ENCODE measurements around the gene ZNF521. TPM values are rescaled to one million over a fixed set of nuclear protein-coding genes. Genes with fewer than 3 reads are reported as not detected.

The ZNF521 gene
- total and polyA plus RNA-seq, 10 of the 15 experiments (the other 5 are each of a cell fraction or from before 2014, with no cell fraction given), result 0.02 to 0.05 (median 0.04) TPM; not detected in 6

- TF ChIP-seq ZBTB40 (IDR thresholded peaks at IDR 0.05; ENCODE audit: borderline replicate concordance) (no peak), LARP7 (IDR thresholded peaks at IDR 0.05) (no peak), POLR2AphosphoS5 (IDR thresholded peaks at IDR 0.05; ENCODE audit: low read length) (no peak), NRF1 (conservative IDR thresholded peaks at IDR 0.05; ENCODE audit: low read depth, low read length) (no peak), NR2C1 (IDR thresholded peaks at IDR 0.05) (no peak), POLR2AphosphoS2 (IDR thresholded peaks at IDR 0.05; ENCODE audit: low read depth, low read length) (no peak)
These were observed 108.2 kb downstream of the ZNF521 start (continued) for GRCh38 chr18:25243754-25244153.

GRCh38 chr18:25243257-25243656, 108.7 kb downstream of the ZNF521 start:
- ChIA-PET SMC1A (ENCODE audit: uncharacterized antibody, unreplicated experiment) (interaction anchor here (1.0 kb wide), 1 partner anchor 14 kb away, joined by 3 read pairs; no protein-coding TSS in a partner anchor), CTCF (no interaction called here), POLR2A (no interaction called here), RAD21 (ENCODE audit: unreplicated experiment) (no interaction called here)
- H2AFZ ChIP-seq (ENCODE audit: control insufficient read depth, low read depth, low read length), result no peak overlapping the region
- no peak overlapping the region for H3K9ac ChIP-seq (ENCODE audit: control insufficient read depth, insufficient read depth, low read length)
- 2% methylated on average over 2 of the region's 2 CpGs for WGBS (ENCODE audit: insufficient coverage, insufficient replicate concordance, low lambda C conversion rate, missing lambda C conversion rate)
- in situ Hi-C loops (cut with MboI) (no loop called here), intact Hi-C loops (cut with micrococcal nuclease; ENCODE audit: unreplicated experiment) (no loop called here)
- H3K4me1 ChIP-seq (ENCODE audit: control insufficient read depth, insufficient read depth, low read length), result no peaks in the 10 kb centered on the region
- H3K9me3 ChIP-seq (replicated peaks; ENCODE audit: control insufficient read depth, insufficient read depth, low read length), result no peaks in the 10 kb centered on the region
- no TSS peak for BruUV-seq (replicated peaks)
- no peak for DNase-seq (ENCODE audit: low read depth, low spot score)
- H3K79me2 ChIP-seq (ENCODE audit: control insufficient read depth, insufficient read depth, low read length), result no peaks in the 10 kb centered on the region
- H3K27ac ChIP-seq (ENCODE audit: control insufficient read depth, insufficient read depth), result no peak overlapping the region
- no peak for FAIRE-seq
- no peak overlapping the region for H3K4me3 ChIP-seq
- H4K20me1 ChIP-seq (ENCODE audit: control insufficient read depth, insufficient read depth), result no peaks in the 10 kb centered on the region
- TF ChIP-seq ZNF24 (IDR thresholded peaks at IDR 0.05), result no peak
- TF ChIP-seq ELK1 (IDR thresholded peaks at IDR 0.05; ENCODE audit: low read depth, low read length), result no peak
- TF ChIP-seq RUNX3 (IDR thresholded peaks at IDR 0.05; ENCODE audit: low read length), result no peak
- no peak for TF ChIP-seq RCOR1 (conservative IDR thresholded peaks at IDR 0.05; ENCODE audit: low read depth, low read length)
- no peak for TF ChIP-seq CBX5 (IDR thresholded peaks at IDR 0.05; ENCODE audit: low read depth)
- no peak for TF ChIP-seq NR2C2 (IDR thresholded peaks at IDR 0.05; ENCODE audit: borderline replicate concordance, control insufficient read depth, insufficient read length, low read depth)
- no peak for TF ChIP-seq HDGF (IDR thresholded peaks at IDR 0.05)
- TF ChIP-seq FOXM1 (IDR thresholded peaks at IDR 0.05; ENCODE audit: low read depth, low read length), result no peak
- no peak for TF ChIP-seq DPF2 (IDR thresholded peaks at IDR 0.05)
- no peak for TF ChIP-seq POU2F2 (IDR thresholded peaks at IDR 0.05; ENCODE audit: borderline replicate concordance, low read depth, low read length)
- TF ChIP-seq POLR2AphosphoS2 (IDR thresholded peaks at IDR 0.05; ENCODE audit: low read depth, low read length), result no peak
- TF ChIP-seq WRNIP1 (IDR thresholded peaks at IDR 0.05; ENCODE audit: borderline replicate concordance, low read depth, low read length), result no peak
- no peak for ATAC-seq
- no peaks in the 10 kb centered on the region for H3K36me3 ChIP-seq (ENCODE audit: control insufficient read depth in 2 of 2, insufficient read depth in 2 of 2, low read length in 1 of 2)
- no peaks in the 10 kb centered on the region for H3K27me3 ChIP-seq (replicated peaks in 1 of 2; ENCODE audit: control insufficient read depth in 2 of 2, insufficient read depth in 2 of 2, low read length in 1 of 2)
- H3K4me2 ChIP-seq (ENCODE audit: control insufficient read depth, insufficient read depth), result no peak overlapping the region
